ENCODE measurements around the gene GRIP2. TPM values are rescaled to one million over a fixed set of nuclear protein-coding genes. Genes with fewer than 3 reads are reported as not detected.

Gene GRIP2
- polyA plus RNA-seq, 3 donors: not detected

DNA sequence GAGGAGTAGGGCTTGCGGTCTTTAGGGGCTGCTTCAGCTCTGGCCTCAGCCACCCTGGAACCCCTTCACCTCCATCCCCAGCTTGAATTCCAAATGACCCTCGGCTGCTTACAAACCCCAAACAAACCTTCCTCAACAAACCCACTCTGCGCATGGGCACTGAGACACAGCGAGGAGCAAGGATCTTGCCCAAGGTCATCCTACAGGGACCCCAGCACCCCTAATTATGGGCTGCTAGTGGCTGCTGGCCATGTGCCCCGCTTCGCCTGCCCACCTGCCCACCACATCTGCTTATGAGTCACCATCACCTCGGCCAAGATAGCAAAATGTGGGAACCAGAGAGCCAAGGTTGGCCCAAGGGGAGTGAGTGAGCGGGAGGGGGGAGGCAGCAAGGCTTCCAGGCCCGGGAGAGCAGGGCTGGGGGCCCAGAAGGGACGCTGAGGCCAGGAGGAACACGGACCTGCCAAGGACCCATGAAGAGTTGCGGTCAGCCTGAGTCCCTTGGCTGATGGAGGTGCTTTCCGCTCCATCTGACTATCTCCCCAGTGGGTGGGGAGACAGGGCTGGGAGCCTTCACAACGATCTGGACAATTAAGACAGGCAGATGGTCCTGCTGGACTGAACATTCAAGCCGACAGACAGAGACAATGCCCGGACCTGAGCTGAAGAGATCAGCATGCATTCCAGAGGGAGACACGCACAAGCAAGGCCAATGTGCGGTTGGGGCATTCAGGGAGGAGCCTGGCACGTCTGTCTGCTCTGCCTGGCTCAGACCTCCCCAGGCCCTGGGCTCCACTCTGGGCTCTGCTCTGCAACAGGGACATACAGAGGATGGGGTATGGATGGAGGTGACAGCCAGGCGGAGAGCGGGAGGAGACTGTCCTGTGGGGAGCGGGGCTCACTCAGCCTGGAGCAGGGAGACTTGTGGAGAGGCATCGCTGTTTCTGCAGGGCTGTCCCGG, 10.8 kb upstream of the GRIP2 start:
- Histone ChIP-seq H3K4me2 (replicated peaks; ENCODE audit: extremely low read depth, low read length, poor library complexity, severe bottlenecking) (no peak overlapping the region), H2AFZ (ENCODE audit: insufficient read depth, low read depth, low read length, poor library complexity, severe bottlenecking) (no peak overlapping the region), H3K9me3 (replicated peaks in 1 of 2; ENCODE audit: control insufficient read depth in 1 of 2, insufficient read depth in 1 of 2, low read length in 2 of 2) (no peaks in the 10 kb centered on the region), H3K27me3 (ENCODE audit: control insufficient read depth in 2 of 2, insufficient read depth in 2 of 2, low read length in 2 of 2) (peaks cover 0 to 16% of the 10 kb centered on the region in 2 donors), H3K36me3 (replicated peaks in 1 of 2; ENCODE audit: control insufficient read depth in 1 of 2, insufficient read depth in 2 of 2, low read length in 2 of 2) (no peaks in the 10 kb centered on the region), H3K79me2 (ENCODE audit: insufficient read depth, low read length) (no peaks in the 10 kb centered on the region), H3K9ac (ENCODE audit: insufficient read depth, low read length, poor library complexity, severe bottlenecking) (no peak overlapping the region), H3K27ac (ENCODE audit: low read depth in 1 of 2, low read length in 2 of 2) (no peak overlapping the region), H3K4me3 (replicated peaks in 1 of 3; ENCODE audit: low read depth in 2 of 3, low read length in 3 of 3) (no peak overlapping the region), H3K4me1 (ENCODE audit: control insufficient read depth in 1 of 2, insufficient read depth in 2 of 2, low read length in 2 of 2) (peaks cover 0 to 3% of the 10 kb centered on the region in 2 donors), H4K20me1 (ENCODE audit: insufficient read depth, low read length) (no peaks in the 10 kb centered on the region)
- Mint-ChIP-seq H3K4me3 (no peak overlapping the region), H3K27me3 (ENCODE audit: low read depth in 3 of 3) (peaks cover 24 to 57% (median 33%) of the 10 kb centered on the region in 3 donors), H3K4me1 (peaks cover 7% of the 10 kb centered on the region), H3K27ac (no peak overlapping the region), H3K36me3 (no peaks in the 10 kb centered on the region), H3K9me3 (peaks cover 0 to 6% (median 2%) of the 10 kb centered on the region in 7 donors)
- WGBS (ENCODE audit: insufficient coverage): 89% methylated on average over 20 of the region's 24 CpGs
- TF ChIP-seq, protein P1, sequence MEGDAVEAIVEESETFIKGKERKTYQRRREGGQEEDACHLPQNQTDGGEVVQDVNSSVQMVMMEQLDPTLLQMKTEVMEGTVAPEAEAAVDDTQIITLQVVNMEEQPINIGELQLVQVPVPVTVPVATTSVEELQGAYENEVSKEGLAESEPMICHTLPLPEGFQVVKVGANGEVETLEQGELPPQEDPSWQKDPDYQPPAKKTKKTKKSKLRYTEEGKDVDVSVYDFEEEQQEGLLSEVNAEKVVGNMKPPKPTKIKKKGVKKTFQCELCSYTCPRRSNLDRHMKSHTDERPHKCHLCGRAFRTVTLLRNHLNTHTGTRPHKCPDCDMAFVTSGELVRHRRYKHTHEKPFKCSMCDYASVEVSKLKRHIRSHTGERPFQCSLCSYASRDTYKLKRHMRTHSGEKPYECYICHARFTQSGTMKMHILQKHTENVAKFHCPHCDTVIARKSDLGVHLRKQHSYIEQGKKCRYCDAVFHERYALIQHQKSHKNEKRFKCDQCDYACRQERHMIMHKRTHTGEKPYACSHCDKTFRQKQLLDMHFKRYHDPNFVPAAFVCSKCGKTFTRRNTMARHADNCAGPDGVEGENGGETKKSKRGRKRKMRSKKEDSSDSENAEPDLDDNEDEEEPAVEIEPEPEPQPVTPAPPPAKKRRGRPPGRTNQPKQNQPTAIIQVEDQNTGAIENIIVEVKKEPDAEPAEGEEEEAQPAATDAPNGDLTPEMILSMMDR (IDR thresholded peaks at IDR 0.05): no peak
- no peak for DNase-seq
- intact Hi-C loops (cut with micrococcal nuclease): no loop called here

DNA sequence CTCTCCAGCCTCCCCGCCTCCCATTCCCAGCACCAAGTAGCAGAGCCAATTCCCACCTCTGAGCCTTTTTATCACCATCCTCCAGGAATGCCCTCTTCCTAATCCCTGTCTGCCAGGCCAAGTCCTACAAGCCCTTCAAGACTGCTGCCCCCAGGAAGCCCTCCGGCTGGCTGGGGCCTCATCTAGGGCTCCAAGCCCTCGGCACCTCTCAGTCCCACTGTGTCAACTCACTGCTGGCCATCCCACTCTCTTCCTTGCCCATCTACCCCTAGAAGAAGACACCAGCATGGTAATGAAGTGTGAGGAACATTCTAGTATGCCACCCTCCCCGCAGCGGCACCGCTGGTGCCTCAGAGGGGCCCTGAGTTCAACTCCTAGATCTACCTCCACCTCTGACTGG, 10.0 kb upstream of the GRIP2 start:
- Histone ChIP-seq H3K79me2 (ENCODE audit: insufficient read depth, low read length) (no peaks in the 10 kb centered on the region), H3K36me3 (replicated peaks in 1 of 2; ENCODE audit: control insufficient read depth in 1 of 2, insufficient read depth in 2 of 2, low read length in 2 of 2) (no peaks in the 10 kb centered on the region), H3K9me3 (replicated peaks in 1 of 2; ENCODE audit: control insufficient read depth in 1 of 2, insufficient read depth in 1 of 2, low read length in 2 of 2) (no peaks in the 10 kb centered on the region), H3K27me3 (ENCODE audit: control insufficient read depth in 2 of 2, insufficient read depth in 2 of 2, low read length in 2 of 2) (peaks cover 0 to 10% of the 10 kb centered on the region in 2 donors), H3K4me3 (replicated peaks in 1 of 3; ENCODE audit: low read depth in 2 of 3, low read length in 3 of 3) (no peak overlapping the region), H3K4me1 (ENCODE audit: control insufficient read depth in 1 of 2, insufficient read depth in 2 of 2, low read length in 2 of 2) (peaks cover 0 to 3% of the 10 kb centered on the region in 2 donors), H3K4me2 (replicated peaks; ENCODE audit: extremely low read depth, low read length, poor library complexity, severe bottlenecking) (no peak overlapping the region), H2AFZ (ENCODE audit: insufficient read depth, low read depth, low read length, poor library complexity, severe bottlenecking) (no peak overlapping the region), H3K9ac (ENCODE audit: insufficient read depth, low read length, poor library complexity, severe bottlenecking) (no peak overlapping the region), H4K20me1 (ENCODE audit: insufficient read depth, low read length) (no peaks in the 10 kb centered on the region), H3K27ac (ENCODE audit: low read depth in 1 of 2, low read length in 2 of 2) (no peak overlapping the region)
- Mint-ChIP-seq H3K36me3 (no peaks in the 10 kb centered on the region), H3K27ac (no peak overlapping the region), H3K27me3 (ENCODE audit: low read depth in 3 of 3) (peaks cover 17 to 50% (median 26%) of the 10 kb centered on the region in 3 donors), H3K9me3 (peaks cover 0 to 6% (median 2%) of the 10 kb centered on the region in 7 donors), H3K4me3 (no peak overlapping the region), H3K4me1 (peaks cover 5% of the 10 kb centered on the region)
- WGBS (ENCODE audit: insufficient coverage): 78% methylated on average over 1 of the region's 6 CpGs
- no peak for DNase-seq
- intact Hi-C loops (cut with micrococcal nuclease): no loop called here
- TF ChIP-seq, protein P1 (IDR thresholded peaks at IDR 0.05): no peak

All from CD14-positive monocyte (primary cell).